Stimulated activated CD8-positive, alpha-beta memory T cell treated with anti-CD3 and anti-CD28 coated beads, Interleukin-15, amount 100 ng/mL, for 4 hours (primary cell): ENCODE results near the gene TBX20.
"Not testable (repeated sequence)": the region's sequence is repeated elsewhere in the genome, so short reads cannot be mapped to it uniquely, and the experiment has no call there.

Experiments used
- DNase-seq, 2 donors: peaks; one replicate each; pipeline ENCODE4 v3.0.0-alpha.2; 2020; ENCODE audit warnings: low read depth in 2 of 2

The TBX20 gene

GRCh38 chr7:35255443-35256255 lies 1.7 kb upstream of the TBX20 start:
- DNase-seq, result no peak

GRCh38 chr7:35254496-35255442 lies 869 bp upstream of the TBX20 start:
- no peak for DNase-seq

- no peak for DNase-seq
Measured at GRCh38 chr7:35253460-35253709, 515 bp downstream of the TBX20 start.

- DNase-seq, result no peak
Measured at GRCh38 chr7:35252612-35253459, 1.1 kb downstream of the TBX20 start.

- DNase-seq, result no peak
Measured at GRCh38 chr7:35251606-35252310, 2.1 kb downstream of the TBX20 start.

- no peak for DNase-seq
Measured at GRCh38 chr7:35250941-35251340, 3.0 kb downstream of the TBX20 start.

GRCh38 chr7:35250452-35250851 lies 3.4 kb downstream of the TBX20 start:
- no peak for DNase-seq

GRCh38 chr7:35249537-35249907 lies 4.4 kb downstream of the TBX20 start:
- no peak for DNase-seq

- no peak for DNase-seq
Measured at GRCh38 chr7:35248576-35249536, 5.0 kb downstream of the TBX20 start.

- DNase-seq, result no peak
Measured at GRCh38 chr7:35246819-35247218, 7.1 kb downstream of the TBX20 start.

GRCh38 chr7:35241884-35242283 lies 12.0 kb downstream of the TBX20 start:
- no peak for DNase-seq

- no peak for DNase-seq
Measured at GRCh38 chr7:35241436-35241835, 12.5 kb downstream of the TBX20 start.

GRCh38 chr7:35241008-35241407 lies 12.9 kb downstream of the TBX20 start:
- not testable (repeated sequence) for DNase-seq

GRCh38 chr7:35238456-35238855 lies 15.4 kb downstream of the TBX20 start:
- DNase-seq, result not testable (repeated sequence)

- no peak for DNase-seq
Measured at GRCh38 chr7:35232994-35233393, 20.9 kb downstream of the TBX20 start.

- DNase-seq, result not testable (repeated sequence)
Measured at GRCh38 chr7:35231221-35231620, 22.7 kb downstream of the TBX20 start.

- not testable (repeated sequence) for DNase-seq
Measured at GRCh38 chr7:35229116-35229780, 24.7 kb downstream of the TBX20 start.

- DNase-seq, result not testable (repeated sequence)
Measured at GRCh38 chr7:35228496-35229051, 25.3 kb downstream of the TBX20 start.

- not testable (repeated sequence) for DNase-seq
Measured at GRCh38 chr7:35227438-35227837, 26.5 kb downstream of the TBX20 start.
